Fibroblast of lung (primary cell): ENCODE results near the gene TRIM46. TPM values are rescaled to one million over a fixed set of nuclear protein-coding genes. Genes with fewer than 3 reads are reported as not detected.
"Not testable (repeated sequence)": the region's sequence is repeated elsewhere in the genome, so short reads cannot be mapped to it uniquely, and the experiment has no call there.

Experiments
- DNase-seq, 2 donors: peaks; one replicate each; pipeline versions ENCODE4 v3.0.0 to v3.0.0-alpha.2; 2010; ENCODE audit warnings: low read depth in 2 of 2
- H2AFZ ChIP-seq: 2 replicates; pipeline ENCODE4 v1.5.1; 2012; ENCODE audit warnings: low read length, control low read depth, inconsistent platforms
- H3K27ac ChIP-seq: 2 replicates; pipeline ENCODE4 v1.5.1; 2011; ENCODE audit warnings: low read length, control low read depth; ENCODE audit not compliant: insufficient read depth
- H3K27me3 ChIP-seq: 2 replicates; pipeline ENCODE4 v1.5.1; 2011; ENCODE audit warnings: mild to moderate bottlenecking, low read length; ENCODE audit not compliant: control insufficient read depth, insufficient read depth
- H3K36me3 ChIP-seq: 2 replicates; pipeline ENCODE4 v1.5.1; 2011; ENCODE audit warnings: low read length; ENCODE audit not compliant: control insufficient read depth, insufficient read depth
- H3K4me1 ChIP-seq: 2 replicates; pipeline ENCODE4 v1.5.1; 2011; ENCODE audit warnings: low read length; ENCODE audit not compliant: control insufficient read depth, insufficient read depth; ENCODE audit errors: extremely low read depth
- H3K4me2 ChIP-seq: 2 replicates; pipeline ENCODE4 v1.5.1; 2011; ENCODE audit warnings: low read length, control low read depth; ENCODE audit not compliant: insufficient read depth; ENCODE audit errors: extremely low read depth
- H3K4me3 ChIP-seq, 4 experiments: fragments of 200-600 bp in 1 of 4; sonication (generic) in 1 of 4; replicated peaks in 1 of 4; 2 replicates each; pipeline ENCODE4 v1.5.1; 2011 to 2016; ENCODE audit warnings: low read length in 4 of 4, low read depth in 3 of 4, mild to moderate bottlenecking in 3 of 4, control low read depth in 2 of 4, inconsistent platforms in 1 of 4, mixed read lengths in 1 of 4; ENCODE audit not compliant: insufficient read depth in 1 of 4; ENCODE audit errors: control extremely low read depth in 1 of 4
- H3K79me2 ChIP-seq: 2 replicates; pipeline ENCODE4 v1.5.1; 2012; ENCODE audit warnings: mild to moderate bottlenecking, low read length, inconsistent platforms; ENCODE audit not compliant: control insufficient read depth, insufficient read depth
- H3K9ac ChIP-seq: 2 replicates; pipeline ENCODE4 v1.5.1; 2011; ENCODE audit warnings: mild to moderate bottlenecking, low read length, control low read depth; ENCODE audit not compliant: insufficient read depth
- H3K9me3 ChIP-seq: 2 replicates; pipeline ENCODE4 v1.5.1; 2012; ENCODE audit warnings: low read depth, low read length; ENCODE audit not compliant: control insufficient read depth, insufficient read depth
- H4K20me1 ChIP-seq: 2 replicates; pipeline ENCODE4 v1.5.1; 2011; ENCODE audit warnings: low read length; ENCODE audit not compliant: control insufficient read depth, insufficient read depth; ENCODE audit errors: extremely low read depth
- EZH2 ChIP-seq: IDR thresholded peaks from 2 replicates; pipeline ENCODE4 v1.5.1; 2012; ENCODE audit warnings: low read length, control low read depth, mild to moderate bottlenecking; ENCODE audit errors: missing control alignments
- polyA plus RNA-seq, 2 donors: library from polyadenylated mRNA; depleted of rRNA in 1 of 2; stranded (reverse) in 1 of 2; unstranded in 1 of 2; fragments of >200 nt; gene quantifications; 2 replicates each; pipeline ENCODE4 v1.2.1, GENCODE V29; 2011 to 2012; ENCODE audit warnings: missing spikeins in 1 of 2
- total RNA-seq: library from RNA; depleted of rRNA; stranded (reverse); fragments of >200 nt; gene quantifications from 2 replicates; pipeline ENCODE4 v1.2.1, GENCODE V29; 2014
- TF ChIP-seq, protein P1 (sequence below), 2 donors: IDR thresholded peaks in 1 of 2; conservative IDR thresholded peaks in 1 of 2; 1 replicate in 1 of 2; 2 replicates in 1 of 2; pipeline ENCODE4 v1.5.1; 2011 to 2012; ENCODE audit warnings: low read length in 2 of 2, control low read depth in 1 of 2, inconsistent platforms in 1 of 2, low read depth in 1 of 2, mild to moderate bottlenecking in 1 of 2

The TRIM46 gene
- total and polyA plus RNA-seq, 2 donors (not counting 1 experiment from before 2014, with no cell fraction given) = 1.9 to 4.0 TPM

DNA sequence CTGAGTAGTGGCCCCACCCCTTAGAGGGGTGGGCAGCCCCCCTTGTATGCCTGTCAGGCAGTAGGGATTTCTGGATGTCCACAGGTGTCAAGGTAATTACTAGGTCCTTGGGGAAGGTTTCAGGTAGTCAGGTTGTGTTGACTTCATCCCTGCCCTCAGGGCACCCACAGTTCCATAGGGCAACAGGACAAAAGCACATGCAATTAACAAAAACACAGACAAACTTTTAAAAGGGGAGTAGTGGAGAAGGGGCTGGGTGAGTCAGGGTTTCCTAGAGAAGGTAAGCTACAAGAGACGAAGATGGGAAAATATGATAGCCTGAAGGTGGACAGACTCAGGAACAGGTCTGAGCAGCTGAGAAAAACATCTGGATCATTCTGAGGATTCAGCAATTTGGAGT is 14.7 kb upstream of the TRIM46 start:
- no peak overlapping the region for H3K4me2 ChIP-seq

DNA sequence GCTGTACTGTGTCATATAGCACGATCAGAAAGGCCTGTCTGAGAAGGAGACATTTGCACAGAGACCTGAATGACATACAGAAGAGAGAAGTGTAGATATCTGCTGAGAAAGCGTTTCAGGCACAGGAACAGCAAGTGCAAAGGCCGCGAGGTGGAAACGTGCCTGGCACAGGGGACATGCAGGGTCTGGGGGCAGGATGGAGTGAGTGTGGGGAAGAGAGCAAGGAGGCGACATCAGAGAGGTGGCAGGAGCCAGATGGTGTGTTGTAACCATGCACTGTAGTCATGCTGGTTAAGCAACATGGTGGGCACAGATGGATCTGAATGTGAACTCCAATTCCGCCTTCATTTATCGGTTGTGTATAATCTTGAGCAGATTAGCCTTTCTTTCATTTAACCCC is 13.5 kb upstream of the TRIM46 start:
- H3K27me3 ChIP-seq = no peaks in the 10 kb centered on the region
- H3K79me2 ChIP-seq = no peaks in the 10 kb centered on the region
- DNase-seq = no peak
- no peak overlapping the region for H2AFZ ChIP-seq
- no peak overlapping the region for H3K4me3 ChIP-seq
- no peak for TF ChIP-seq EZH2
- TF ChIP-seq, protein P1, sequence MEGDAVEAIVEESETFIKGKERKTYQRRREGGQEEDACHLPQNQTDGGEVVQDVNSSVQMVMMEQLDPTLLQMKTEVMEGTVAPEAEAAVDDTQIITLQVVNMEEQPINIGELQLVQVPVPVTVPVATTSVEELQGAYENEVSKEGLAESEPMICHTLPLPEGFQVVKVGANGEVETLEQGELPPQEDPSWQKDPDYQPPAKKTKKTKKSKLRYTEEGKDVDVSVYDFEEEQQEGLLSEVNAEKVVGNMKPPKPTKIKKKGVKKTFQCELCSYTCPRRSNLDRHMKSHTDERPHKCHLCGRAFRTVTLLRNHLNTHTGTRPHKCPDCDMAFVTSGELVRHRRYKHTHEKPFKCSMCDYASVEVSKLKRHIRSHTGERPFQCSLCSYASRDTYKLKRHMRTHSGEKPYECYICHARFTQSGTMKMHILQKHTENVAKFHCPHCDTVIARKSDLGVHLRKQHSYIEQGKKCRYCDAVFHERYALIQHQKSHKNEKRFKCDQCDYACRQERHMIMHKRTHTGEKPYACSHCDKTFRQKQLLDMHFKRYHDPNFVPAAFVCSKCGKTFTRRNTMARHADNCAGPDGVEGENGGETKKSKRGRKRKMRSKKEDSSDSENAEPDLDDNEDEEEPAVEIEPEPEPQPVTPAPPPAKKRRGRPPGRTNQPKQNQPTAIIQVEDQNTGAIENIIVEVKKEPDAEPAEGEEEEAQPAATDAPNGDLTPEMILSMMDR (conservative IDR thresholded peaks at IDR 0.05 in 1 of 2, IDR thresholded peaks at IDR 0.05 in 1 of 2; ENCODE audit: low read depth in 1 of 2, low read length in 2 of 2) = no peak
- no peaks in the 10 kb centered on the region for H3K4me1 ChIP-seq
- no peaks in the 10 kb centered on the region for H4K20me1 ChIP-seq
- no peak overlapping the region for H3K27ac ChIP-seq
- H3K9ac ChIP-seq = no peak overlapping the region
- no peaks in the 10 kb centered on the region for H3K36me3 ChIP-seq
- H3K4me2 ChIP-seq = no peak overlapping the region
- no peaks in the 10 kb centered on the region for H3K9me3 ChIP-seq

More for the DNA sequence above, 14.7 kb upstream of the TRIM46 start:
- TF ChIP-seq, protein P1 (conservative IDR thresholded peaks at IDR 0.05 in 1 of 2, IDR thresholded peaks at IDR 0.05 in 1 of 2; ENCODE audit: low read depth in 1 of 2, low read length in 2 of 2) = no peak
- no peak for TF ChIP-seq EZH2
- Histone ChIP-seq H4K20me1 (no peaks in the 10 kb centered on the region), H3K27me3 (no peaks in the 10 kb centered on the region), H3K4me3 (no peak overlapping the region), H3K9ac (no peak overlapping the region), H3K79me2 (no peaks in the 10 kb centered on the region), H3K4me1 (no peaks in the 10 kb centered on the region), H3K27ac (no peak overlapping the region), H3K9me3 (no peaks in the 10 kb centered on the region), H3K36me3 (no peaks in the 10 kb centered on the region), H2AFZ (no peak overlapping the region)
- no peak for DNase-seq

DNA sequence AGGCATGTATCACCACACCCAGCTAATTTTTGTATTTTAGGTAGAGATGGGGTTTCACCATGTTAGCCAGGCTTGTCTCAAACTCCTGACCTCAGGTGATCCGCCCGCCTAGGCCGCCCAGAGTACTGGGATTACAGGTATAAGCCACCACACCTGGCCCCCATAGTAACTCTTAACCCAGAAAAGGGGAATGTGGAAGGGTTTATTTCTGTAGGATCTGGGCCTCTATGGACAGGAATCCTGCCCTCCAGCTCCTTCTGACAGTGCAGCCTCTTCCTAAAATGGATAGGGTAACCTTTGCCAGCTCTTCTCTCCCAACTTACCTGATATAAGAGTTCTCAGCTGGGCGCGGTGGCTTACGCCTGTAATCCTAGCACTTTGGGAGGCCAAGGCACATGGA is 11.0 kb upstream of the TRIM46 start:
- H2AFZ ChIP-seq, H3K4me2 ChIP-seq, H3K79me2 ChIP-seq, DNase-seq, H3K9me3 ChIP-seq, H3K27me3 ChIP-seq, H3K9ac ChIP-seq, H3K27ac ChIP-seq, H3K4me3 ChIP-seq, H4K20me1 ChIP-seq, H3K4me1 ChIP-seq, H3K36me3 ChIP-seq: not testable (repeated sequence)

DNA sequence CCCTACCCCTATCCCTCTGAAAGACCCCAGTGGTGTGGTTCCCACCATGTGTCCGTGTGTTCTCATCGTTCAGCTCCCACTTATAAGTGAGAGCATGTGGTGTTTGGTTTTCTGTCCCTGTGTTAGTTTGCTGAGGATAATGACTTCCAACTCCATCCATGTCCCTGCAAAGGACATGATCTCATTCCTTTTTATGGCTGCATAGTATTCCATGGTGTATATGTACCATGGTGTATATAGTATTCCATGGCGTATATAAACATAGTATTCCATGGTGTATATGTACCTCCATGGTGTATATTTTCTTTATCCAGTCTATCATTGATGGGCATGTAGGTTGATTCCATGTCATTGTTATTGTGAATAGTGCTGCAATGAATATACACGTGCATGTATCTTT is 9.9 kb upstream of the TRIM46 start:
- not testable (repeated sequence) for H3K4me3 ChIP-seq, H3K36me3 ChIP-seq, H3K9me3 ChIP-seq, H4K20me1 ChIP-seq, H3K4me2 ChIP-seq, H3K27me3 ChIP-seq, H2AFZ ChIP-seq, H3K4me1 ChIP-seq, H3K9ac ChIP-seq, H3K27ac ChIP-seq, H3K79me2 ChIP-seq, DNase-seq

DNA sequence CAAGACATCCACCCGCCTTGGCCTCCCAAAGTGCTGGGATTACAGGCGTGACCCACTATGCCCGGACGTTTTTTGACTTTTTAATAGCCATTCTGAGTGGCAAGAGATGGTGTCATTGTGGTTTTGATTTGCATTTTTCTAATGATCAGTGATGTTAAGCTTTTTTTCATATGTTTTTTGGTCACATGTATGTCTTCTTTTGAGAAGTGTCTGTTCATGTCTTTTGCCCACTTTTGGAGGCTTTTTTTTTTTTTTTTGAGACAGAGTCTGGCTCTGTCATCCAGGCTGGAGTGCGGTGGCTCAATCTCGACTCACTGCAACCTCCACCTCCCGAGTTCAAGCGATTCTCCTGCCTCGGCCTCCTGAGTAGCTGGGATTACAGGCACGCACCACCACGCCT is 9.0 kb upstream of the TRIM46 start:
- not testable (repeated sequence) for H3K36me3 ChIP-seq, H3K4me2 ChIP-seq, H3K79me2 ChIP-seq, H3K4me3 ChIP-seq, H3K27me3 ChIP-seq, H4K20me1 ChIP-seq, H3K9me3 ChIP-seq, H3K9ac ChIP-seq, H3K27ac ChIP-seq, DNase-seq, H2AFZ ChIP-seq, H3K4me1 ChIP-seq
